Superior temporal gyrus (tissue), 1 donor: ENCODE results near the gene PFDN4.

Experiments used
- DNase-seq: peaks from one replicate; pipeline ENCODE4 v3.0.0-alpha.2; 2016; ENCODE audit errors: extremely low spot score

PFDN4 gene

GRCh38 chr20:54173653-54174456 is 34.0 kb upstream of the PFDN4 start, which contains the start of gene CYP24A1:
Gene CYP24A1, minus strand, starts transcription at chr20:54173986. Its CDS starts 407 bp downstream, at chr20:54173579.
- no peak for DNase-seq

DNA sequence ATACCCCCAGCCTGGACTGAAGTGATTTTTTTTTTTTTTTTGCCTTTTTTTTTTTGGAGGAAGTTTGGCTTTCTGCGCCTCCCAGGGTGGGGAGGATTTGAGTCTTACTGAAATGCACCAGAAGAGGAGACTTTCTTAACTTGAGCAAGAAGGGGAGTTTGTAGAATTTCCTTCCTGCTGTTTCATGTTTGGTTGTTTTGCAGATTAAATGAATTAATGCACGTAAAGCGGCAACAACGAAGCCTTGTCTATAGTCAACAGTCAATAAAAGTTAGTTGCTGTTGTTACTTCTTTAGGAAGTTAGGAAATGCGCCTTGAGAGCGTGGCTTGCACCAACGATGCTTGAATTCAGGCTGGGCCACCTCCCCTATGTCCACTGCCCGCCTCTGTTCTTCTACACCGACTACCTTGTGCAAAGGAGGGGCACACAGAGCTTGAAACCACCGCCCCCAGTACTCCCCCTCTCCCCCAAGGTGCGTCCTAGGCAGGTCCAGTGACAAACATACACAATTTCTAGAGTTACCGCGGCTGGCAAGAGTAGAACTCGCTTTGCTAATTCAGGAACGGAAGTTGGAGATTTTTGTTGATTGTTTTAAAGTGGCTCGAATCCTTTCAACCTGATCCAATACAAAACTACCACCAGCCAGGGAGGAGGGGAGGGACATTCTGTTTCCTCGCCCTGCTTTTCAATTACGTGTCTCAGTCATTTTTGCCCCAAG is 33.3 kb upstream of the PFDN4 start:
- no peak for DNase-seq

DNA sequence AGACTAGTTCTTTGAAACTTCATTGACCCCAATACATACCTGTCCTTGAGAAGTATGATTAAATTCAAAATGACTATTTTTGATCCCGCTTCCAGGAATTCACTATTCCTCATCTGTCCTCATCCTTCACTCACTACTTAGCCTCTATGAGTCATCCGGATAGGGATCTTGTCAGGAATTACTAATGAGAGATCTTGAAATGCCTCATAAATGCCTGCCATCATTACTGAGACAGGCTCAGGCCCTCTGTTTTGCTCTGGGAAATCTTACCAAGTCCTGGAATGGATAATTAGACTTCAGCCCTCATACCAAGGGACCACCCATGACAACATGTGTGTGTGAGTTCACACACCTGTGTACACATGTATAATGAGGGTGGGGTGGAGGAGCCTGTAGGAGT is 31.3 kb upstream of the PFDN4 start:
- DNase-seq: no peak

GRCh38 chr20:54177378-54177777 is 30.5 kb upstream of the PFDN4 start:
- no peak for DNase-seq

DNA sequence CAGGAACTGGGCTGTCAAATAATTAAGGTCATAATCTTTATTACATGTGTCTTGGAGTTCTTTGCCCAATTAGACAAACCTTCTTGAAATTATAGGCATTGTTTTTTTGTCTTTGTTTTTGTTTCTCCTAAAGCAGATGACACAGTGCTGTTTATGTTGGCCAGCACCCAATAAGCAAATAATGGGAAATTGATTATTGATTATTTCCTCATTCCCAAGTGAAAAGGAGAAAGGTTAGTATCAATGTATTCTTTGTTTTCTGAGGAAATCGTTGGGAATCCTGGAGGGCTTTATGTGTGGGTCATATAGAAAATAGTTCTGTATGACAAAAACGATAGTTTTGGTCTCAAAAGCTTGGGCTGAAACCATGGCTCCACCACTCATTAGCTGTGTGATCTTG is 29.6 kb upstream of the PFDN4 start:
- DNase-seq: no peak

DNA sequence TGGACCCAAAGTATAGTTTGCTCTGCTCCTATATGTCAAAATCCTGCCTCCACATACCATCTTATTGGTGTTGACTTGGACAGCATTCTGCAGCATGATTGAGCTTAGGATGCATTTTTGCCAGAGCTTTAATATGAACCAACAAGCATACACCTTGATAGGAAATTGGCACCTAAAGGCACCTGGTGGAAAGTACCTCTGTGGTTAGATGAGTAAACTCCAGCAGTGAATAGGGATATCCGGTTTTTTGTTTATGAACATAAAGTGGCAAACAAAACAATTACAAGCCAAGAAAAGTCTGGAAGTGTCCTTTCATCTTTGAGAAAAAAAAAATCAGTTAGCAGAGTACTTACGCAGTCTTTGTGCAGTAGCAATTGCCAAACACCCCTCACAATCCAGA is 27.9 kb upstream of the PFDN4 start:
- no peak for DNase-seq

DNA sequence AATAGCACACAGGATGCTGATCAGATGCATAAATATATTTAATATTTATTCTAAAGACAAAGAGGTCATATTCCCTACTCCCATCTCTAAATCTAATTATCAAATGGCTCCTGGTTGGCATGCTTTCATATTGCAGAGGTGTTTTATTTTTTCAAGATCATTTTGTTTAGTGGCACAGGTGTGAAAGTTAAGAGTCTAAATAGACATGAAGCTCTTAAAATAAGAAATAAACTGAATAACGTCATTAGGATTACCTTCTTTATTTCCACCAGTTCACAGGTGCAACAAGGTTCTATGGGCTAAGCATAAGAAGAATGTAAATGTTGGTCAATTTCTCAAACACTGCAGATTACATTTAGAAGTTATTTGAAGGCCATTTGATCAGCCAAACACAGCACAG is 27.0 kb upstream of the PFDN4 start:
- no peak for DNase-seq

DNA sequence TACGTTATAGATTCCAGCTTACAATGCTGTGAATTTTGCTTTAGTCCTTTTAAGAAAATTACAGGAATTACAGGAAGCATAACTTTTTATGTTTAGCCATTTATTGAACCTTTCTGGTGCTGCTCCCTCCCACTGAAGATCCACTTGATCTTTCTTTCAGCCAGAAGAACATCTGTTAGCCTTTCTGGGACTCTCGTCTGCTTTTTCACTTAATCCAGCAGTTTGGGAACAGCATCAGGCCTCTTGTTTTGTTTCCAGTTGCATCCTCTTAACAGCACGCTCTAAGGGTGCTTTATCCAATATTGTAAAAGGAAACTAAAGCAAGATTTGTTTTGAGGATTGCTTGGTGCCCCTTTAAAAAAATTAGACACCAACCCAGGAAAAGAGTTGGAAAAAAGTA is 23.8 kb upstream of the PFDN4 start:
- no peak for DNase-seq

GRCh38 chr20:54184904-54185626 is 22.8 kb upstream of the PFDN4 start:
- no peak for DNase-seq

- DNase-seq: no peak
These were observed 19.6 kb upstream of the PFDN4 start for GRCh38 chr20:54188132-54188849.

GRCh38 chr20:54189630-54190029 is 18.3 kb upstream of the PFDN4 start:
- no peak for DNase-seq

- DNase-seq: no peak
These were observed 17.7 kb upstream of the PFDN4 start for GRCh38 chr20:54190217-54190616.

DNA sequence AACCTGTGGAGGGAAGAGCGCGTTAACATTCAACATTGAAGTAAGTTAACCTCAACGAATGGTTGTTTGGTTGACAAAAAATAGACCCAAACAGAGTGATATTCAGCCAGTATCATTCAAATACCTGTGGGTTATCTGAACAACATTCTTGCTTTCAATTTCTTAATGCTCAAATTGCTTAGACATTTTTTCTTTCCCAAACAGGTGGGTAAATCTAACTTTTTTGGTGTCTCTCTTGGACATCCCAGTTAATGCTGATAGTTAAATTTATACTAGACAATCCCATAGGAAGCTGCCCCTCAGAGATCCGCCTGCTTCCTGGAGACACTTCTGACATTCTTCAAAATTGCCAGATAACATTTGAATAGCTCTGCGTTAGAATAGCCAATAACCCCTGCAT is 14.1 kb upstream of the PFDN4 start:
- no peak for DNase-seq

DNA sequence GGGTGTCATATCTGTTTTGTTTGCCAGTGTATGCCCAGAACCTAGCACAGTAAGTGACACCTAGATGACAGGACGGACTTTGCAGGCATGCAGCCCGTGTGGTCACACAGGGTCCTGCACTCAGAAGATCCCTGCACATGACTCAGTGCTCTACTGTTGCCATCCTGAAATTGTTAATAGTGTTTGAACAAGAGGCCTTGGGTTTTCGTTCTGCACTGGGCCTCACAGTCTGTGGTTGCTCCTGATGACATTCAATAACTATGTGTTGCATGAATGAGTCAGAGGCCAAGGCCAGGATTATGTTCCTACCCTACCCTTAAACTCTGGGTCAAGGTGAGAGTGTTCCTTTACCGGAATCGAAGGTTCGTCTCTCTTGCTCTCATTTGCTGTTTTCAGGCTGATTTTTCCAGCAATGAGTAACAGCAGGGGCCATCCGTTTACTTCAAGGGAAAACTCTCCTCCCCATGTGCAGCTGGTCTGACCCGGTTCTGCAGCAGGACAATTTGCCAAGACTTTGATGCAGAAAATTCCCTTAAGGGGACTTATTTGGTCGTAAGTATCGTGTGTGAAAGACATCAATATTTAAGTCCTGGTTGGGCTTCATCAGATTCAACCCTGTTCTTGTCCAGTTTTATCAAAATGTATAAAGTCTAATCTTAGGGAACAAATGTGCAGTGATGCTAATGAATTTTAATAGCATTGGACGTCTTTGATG is 13.0 kb upstream of the PFDN4 start:
- DNase-seq: no peak

DNA sequence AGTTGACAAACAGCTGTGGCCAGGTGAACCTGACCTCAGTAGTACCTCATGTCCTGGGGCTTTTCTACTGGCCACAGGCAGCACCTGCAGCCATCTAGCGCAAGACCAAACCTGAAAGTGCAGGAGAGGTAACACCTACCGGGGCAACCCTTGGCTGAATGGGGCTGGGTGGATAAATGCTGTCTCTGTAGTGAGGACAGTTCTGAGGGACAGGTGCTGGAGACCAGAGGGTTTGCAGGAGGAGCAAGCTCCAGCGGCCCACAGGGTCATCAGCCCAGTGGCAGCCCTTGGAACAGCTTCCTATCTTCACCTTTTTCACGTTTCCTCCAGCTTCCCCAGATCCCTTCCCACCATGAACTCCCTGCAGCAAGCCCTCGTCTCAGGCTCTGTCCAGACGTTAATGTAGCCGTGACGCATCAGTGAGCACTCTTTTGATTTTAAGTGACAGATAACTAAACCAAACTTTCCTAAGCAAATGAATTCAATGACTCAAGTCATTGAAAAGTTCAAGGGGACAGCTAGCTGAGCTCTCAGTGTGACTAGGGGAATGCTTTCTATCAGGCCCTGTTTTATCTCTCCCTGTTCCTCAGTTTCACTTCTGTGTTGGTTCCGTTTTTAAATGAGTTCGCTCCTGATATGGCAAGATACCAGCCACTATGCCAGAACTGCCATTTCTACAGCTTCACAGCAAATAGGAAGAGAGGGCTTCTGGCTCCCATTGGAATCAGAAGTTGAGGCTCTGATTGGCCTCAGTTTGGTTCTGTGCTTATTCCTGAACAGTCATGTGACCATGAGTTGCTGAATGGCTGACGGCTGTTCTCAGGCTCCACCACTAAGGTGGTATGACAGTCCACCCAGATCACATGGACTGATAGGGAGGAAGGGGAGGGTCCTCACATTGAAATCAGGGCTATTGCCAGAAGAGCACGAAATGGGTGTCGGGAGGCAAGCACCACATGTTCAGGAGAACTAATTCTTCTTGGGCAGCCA is 12.1 kb upstream of the PFDN4 start:
- no peak for DNase-seq

DNA sequence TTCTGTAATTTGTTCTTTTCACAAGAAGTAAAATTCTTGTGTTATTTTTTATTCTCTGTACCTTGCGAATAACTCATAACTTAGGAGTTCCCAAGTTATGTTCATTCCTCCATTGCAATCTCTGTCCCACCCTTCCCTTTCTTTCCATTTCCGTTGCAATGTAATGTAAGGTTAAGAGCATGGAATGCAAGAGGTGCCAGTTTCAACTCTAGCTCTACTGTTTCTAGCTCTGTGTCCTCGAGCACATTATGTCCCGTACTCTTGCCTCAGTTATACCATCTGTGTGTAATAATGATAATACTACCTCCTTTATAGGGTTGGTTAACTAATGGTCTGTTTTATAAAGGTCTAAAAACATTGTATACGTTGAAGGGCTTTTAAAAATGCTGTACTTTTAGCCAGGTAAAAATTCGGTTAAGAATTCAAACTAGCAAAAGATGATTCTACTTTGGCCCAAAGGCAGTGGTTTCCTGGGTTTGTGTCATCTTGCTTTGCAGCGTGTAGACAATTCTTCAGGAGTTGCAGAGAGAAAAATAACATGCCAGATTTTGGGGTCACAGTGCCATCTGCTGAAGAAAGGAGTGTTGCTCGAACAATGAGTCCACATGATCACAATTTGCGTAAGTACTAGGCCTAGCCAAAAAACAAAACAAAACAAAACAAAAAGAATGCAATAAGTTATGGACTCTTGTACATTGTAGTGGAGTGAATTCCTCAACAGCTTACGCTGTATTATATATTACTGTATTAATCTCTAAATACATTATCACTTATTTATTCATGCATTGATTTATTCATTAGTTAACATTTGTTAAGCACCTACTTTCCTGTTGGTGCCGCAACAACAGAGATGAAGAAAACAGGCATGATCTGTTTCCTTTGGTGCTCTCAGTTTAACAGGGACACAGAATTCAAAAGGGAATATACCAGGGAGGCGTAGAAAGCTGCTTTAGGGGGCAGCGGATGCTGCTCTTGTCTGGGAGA is 10.0 kb upstream of the PFDN4 start:
- DNase-seq: no peak

GRCh38 chr20:54199283-54199682 is 8.6 kb upstream of the PFDN4 start:
- no peak for DNase-seq

- DNase-seq: peak; percentile 94
These were observed 8.1 kb upstream of the PFDN4 start for GRCh38 chr20:54199721-54200176.
